Measurements from ENCODE around the gene FBXL13. TPM values are rescaled to one million over a fixed set of nuclear protein-coding genes. Genes with fewer than 3 reads are reported as not detected.

The FBXL13 gene
- total RNA-seq, 1 donor from 2014 or later = 0.98 TPM

GRCh38 chr7:103075337-103075918 lies 832 bp upstream of the FBXL13 start:
- H3K4me3 ChIP-seq = peak overlapping the region; percentile 75 to 93
- intact Hi-C loops (cut with DNase I) = no loop called here
- H3K36me3 ChIP-seq = no peaks in the 10 kb centered on the region
- no peaks in the 10 kb centered on the region for H3K9me3 ChIP-seq
- no peaks in the 10 kb centered on the region for H3K27me3 ChIP-seq
- peak overlapping the region; percentile 81 for H3K27ac ChIP-seq
- TF ChIP-seq POLR2AphosphoS5 (IDR thresholded peaks at IDR 0.05; ENCODE audit: insufficient read depth in 1 of 2, low read depth in 1 of 2) = no peak
- TF ChIP-seq CTCF (IDR thresholded peaks at IDR 0.05) = no peak
- TF ChIP-seq POLR2A (IDR thresholded peaks at IDR 0.05) = no peak
- DNase-seq (ENCODE audit: extremely low spot score in 2 of 2) = peak in 1 of 2 donors; percentile 87
- peaks cover 29% of the 10 kb centered on the region for H3K4me1 ChIP-seq

GRCh38 chr7:103073989-103074518 lies 542 bp downstream of the FBXL13 start:
- peak in 1 of 2 donors; percentile 87 for DNase-seq (ENCODE audit: extremely low spot score in 2 of 2)
- TF ChIP-seq POLR2AphosphoS5 (IDR thresholded peaks at IDR 0.05; ENCODE audit: insufficient read depth in 1 of 2, low read depth in 1 of 2) (no peak), POLR2A (IDR thresholded peaks at IDR 0.05) (no peak), CTCF (IDR thresholded peaks at IDR 0.05) (no peak)
- Histone ChIP-seq H3K27me3 (no peaks in the 10 kb centered on the region), H3K27ac (peak overlapping the region; percentile 81), H3K9me3 (no peaks in the 10 kb centered on the region), H3K4me1 (peaks cover 29% of the 10 kb centered on the region), H3K36me3 (no peaks in the 10 kb centered on the region), H3K4me3 (peak overlapping the region; percentile 75 to 93)
- intact Hi-C loops (cut with DNase I) = no loop called here

GRCh38 chr7:103071000-103071399 lies 3.6 kb downstream of the FBXL13 start:
- H3K27ac ChIP-seq = no peak overlapping the region
- intact Hi-C loops (cut with DNase I) = no loop called here
- TF ChIP-seq POLR2AphosphoS5 (IDR thresholded peaks at IDR 0.05; ENCODE audit: insufficient read depth in 1 of 2, low read depth in 1 of 2) (no peak), CTCF (IDR thresholded peaks at IDR 0.05) (no peak), POLR2A (IDR thresholded peaks at IDR 0.05) (no peak)

GRCh38 chr7:103068414-103069403 lies 5.9 kb downstream of the FBXL13 start:
- no peak for DNase-seq (ENCODE audit: extremely low spot score in 2 of 2)
- intact Hi-C loops (cut with DNase I) = no loop called here
- Histone ChIP-seq H3K27ac (no peak overlapping the region), H3K9me3 (no peaks in the 10 kb centered on the region), H3K36me3 (no peaks in the 10 kb centered on the region), H3K4me3 (no peak overlapping the region), H3K4me1 (peaks cover 4% of the 10 kb centered on the region), H3K27me3 (no peaks in the 10 kb centered on the region)
- TF ChIP-seq POLR2AphosphoS5 (IDR thresholded peaks at IDR 0.05; ENCODE audit: insufficient read depth in 1 of 2, low read depth in 1 of 2) (no peak), CTCF (IDR thresholded peaks at IDR 0.05) (no peak), POLR2A (IDR thresholded peaks at IDR 0.05) (no peak)

More at GRCh38 chr7:103071000-103071399, 3.6 kb downstream of the FBXL13 start:
- no peak for DNase-seq (ENCODE audit: extremely low spot score in 2 of 2)
- no peaks in the 10 kb centered on the region for H3K9me3 ChIP-seq
- H3K4me1 ChIP-seq = peaks cover 14% of the 10 kb centered on the region
- no peaks in the 10 kb centered on the region for H3K36me3 ChIP-seq
- H3K4me3 ChIP-seq = no peak overlapping the region
- no peaks in the 10 kb centered on the region for H3K27me3 ChIP-seq

All from vagina (tissue), 2 donors.